Type B pancreatic cell (in vitro differentiated cells): ENCODE measurements around the gene EPB41L1. TPM values are rescaled to one million over a fixed set of nuclear protein-coding genes. Genes with fewer than 3 reads are reported as not detected.

Experiments used
- DNase-seq: peaks from one replicate; pipeline ENCODE4 v3.0.0; 2021; ENCODE audit warnings: mixed read lengths; ENCODE audit not compliant: unreplicated experiment; ENCODE audit errors: extremely low spot score
- H3K27ac Mint-ChIP-seq: 2 replicates; pipeline ENCODE4 v1.8.0; 2021; ENCODE audit warnings: mild to moderate bottlenecking, mixed read lengths
- H3K27me3 Mint-ChIP-seq: 2 replicates; pipeline ENCODE4 v1.8.0; 2021; ENCODE audit warnings: mixed read lengths
- H3K36me3 Mint-ChIP-seq: 2 replicates; pipeline ENCODE4 v1.8.0; 2021; ENCODE audit warnings: mixed read lengths
- H3K4me1 Mint-ChIP-seq: one replicate; pipeline ENCODE4 v1.8.0; 2021; ENCODE audit warnings: mixed read lengths; ENCODE audit not compliant: unreplicated experiment
- H3K4me3 Mint-ChIP-seq: 2 replicates; pipeline ENCODE4 v1.8.0; 2021; ENCODE audit warnings: mild to moderate bottlenecking, mixed read lengths
- H3K9me3 Mint-ChIP-seq: 2 replicates; pipeline ENCODE4 v1.8.0; 2021; ENCODE audit warnings: mixed read lengths
- total RNA-seq: library from RNA; stranded (reverse); gene quantifications from 2 replicates; pipeline ENCODE4 v1.2.1, GENCODE V29; 2021; ENCODE audit warnings: low replicate concordance
- TF ChIP-seq, protein P1 (sequence below): fragments of 200-600 bp; sonication (generic); conservative IDR thresholded peaks from 2 replicates; pipeline ENCODE4 v1.5.0; 2021; ENCODE audit warnings: antibody characterized with exemption, mild to moderate bottlenecking

EPB41L1 gene
- total RNA-seq, 1 donor from 2014 or later, result 68.1 TPM

- Mint-ChIP-seq H3K4me3 (no peak overlapping the region), H3K27ac (no peak overlapping the region), H3K4me1 (no peaks in the 10 kb centered on the region), H3K36me3 (no peaks in the 10 kb centered on the region), H3K9me3 (no peaks in the 10 kb centered on the region), H3K27me3 (no peaks in the 10 kb centered on the region)
- DNase-seq, result no peak
- TF ChIP-seq, protein P1, sequence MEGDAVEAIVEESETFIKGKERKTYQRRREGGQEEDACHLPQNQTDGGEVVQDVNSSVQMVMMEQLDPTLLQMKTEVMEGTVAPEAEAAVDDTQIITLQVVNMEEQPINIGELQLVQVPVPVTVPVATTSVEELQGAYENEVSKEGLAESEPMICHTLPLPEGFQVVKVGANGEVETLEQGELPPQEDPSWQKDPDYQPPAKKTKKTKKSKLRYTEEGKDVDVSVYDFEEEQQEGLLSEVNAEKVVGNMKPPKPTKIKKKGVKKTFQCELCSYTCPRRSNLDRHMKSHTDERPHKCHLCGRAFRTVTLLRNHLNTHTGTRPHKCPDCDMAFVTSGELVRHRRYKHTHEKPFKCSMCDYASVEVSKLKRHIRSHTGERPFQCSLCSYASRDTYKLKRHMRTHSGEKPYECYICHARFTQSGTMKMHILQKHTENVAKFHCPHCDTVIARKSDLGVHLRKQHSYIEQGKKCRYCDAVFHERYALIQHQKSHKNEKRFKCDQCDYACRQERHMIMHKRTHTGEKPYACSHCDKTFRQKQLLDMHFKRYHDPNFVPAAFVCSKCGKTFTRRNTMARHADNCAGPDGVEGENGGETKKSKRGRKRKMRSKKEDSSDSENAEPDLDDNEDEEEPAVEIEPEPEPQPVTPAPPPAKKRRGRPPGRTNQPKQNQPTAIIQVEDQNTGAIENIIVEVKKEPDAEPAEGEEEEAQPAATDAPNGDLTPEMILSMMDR, result no peak
Observed at GRCh38 chr20:36267605-36268381, 113.3 kb downstream of the EPB41L1 start.

DNA sequence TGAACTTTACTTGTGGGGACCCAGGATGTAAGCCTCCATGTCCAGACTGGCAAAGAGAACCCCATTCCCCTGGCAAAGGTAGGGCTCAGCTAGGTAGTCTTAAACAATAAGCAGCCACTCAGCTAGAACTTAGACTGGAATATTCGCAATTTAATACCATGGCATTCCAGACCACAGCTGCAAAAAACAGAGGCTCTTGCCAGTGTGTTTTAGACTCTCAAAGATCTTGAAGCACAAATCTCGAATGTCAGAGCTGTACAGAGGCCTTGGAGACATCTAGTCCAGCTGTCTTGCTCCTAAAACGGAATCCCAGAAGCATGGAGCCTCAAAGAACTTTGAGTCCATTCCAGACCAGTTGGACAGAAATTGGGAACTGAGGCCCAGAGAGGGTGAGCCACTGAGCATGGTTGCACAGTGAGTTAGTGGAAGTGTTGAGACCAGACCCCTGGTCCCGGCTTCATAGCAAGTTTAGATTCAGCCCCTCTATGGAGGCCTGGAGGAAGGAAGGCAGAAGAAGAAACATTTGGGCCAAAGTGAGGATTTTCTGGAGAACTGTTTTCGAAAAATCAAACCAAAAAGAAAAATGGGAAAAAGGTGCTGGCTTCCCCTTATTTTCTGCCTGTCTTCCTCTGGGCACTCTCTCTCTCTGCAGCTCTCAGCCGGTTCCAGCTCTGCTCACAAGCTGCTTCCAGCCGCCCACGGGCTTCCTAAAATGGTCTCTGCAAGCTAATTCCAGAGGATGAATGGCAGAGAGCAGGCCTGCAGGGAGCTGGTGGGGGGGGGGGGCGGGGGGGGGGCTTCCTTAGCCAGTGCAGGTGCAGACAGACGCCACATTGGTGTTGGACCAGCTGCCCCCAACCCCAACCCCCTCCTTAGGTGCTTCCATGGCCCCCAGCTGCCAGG is 114.2 kb downstream of the EPB41L1 start:
- H3K9me3 Mint-ChIP-seq, result no peaks in the 10 kb centered on the region
- TF ChIP-seq, protein P1, result no peak
- no peaks in the 10 kb centered on the region for H3K4me1 Mint-ChIP-seq
- no peaks in the 10 kb centered on the region for H3K27me3 Mint-ChIP-seq
- DNase-seq, result no peak
- H3K36me3 Mint-ChIP-seq, result no peaks in the 10 kb centered on the region
- no peak overlapping the region for H3K4me3 Mint-ChIP-seq
- H3K27ac Mint-ChIP-seq, result no peak overlapping the region

GRCh38 chr20:36269507-36269906 is 115.0 kb downstream of the EPB41L1 start:
- no peak overlapping the region for H3K4me3 Mint-ChIP-seq
- no peaks in the 10 kb centered on the region for H3K27me3 Mint-ChIP-seq
- no peaks in the 10 kb centered on the region for H3K4me1 Mint-ChIP-seq
- H3K27ac Mint-ChIP-seq, result no peak overlapping the region
- TF ChIP-seq, protein P1, result no peak
- DNase-seq, result no peak
- H3K36me3 Mint-ChIP-seq, result no peaks in the 10 kb centered on the region
- H3K9me3 Mint-ChIP-seq, result no peaks in the 10 kb centered on the region

- Mint-ChIP-seq H3K27me3 (no peaks in the 10 kb centered on the region), H3K9me3 (no peaks in the 10 kb centered on the region), H3K4me1 (no peaks in the 10 kb centered on the region), H3K27ac (no peak overlapping the region), H3K36me3 (no peaks in the 10 kb centered on the region), H3K4me3 (no peak overlapping the region)
- TF ChIP-seq, protein P1, result no peak
- DNase-seq, result no peak
Observed at GRCh38 chr20:36270744-36271638, 116.5 kb downstream of the EPB41L1 start.
